Neural cell (in vitro differentiated cells): Measurements from ENCODE around the gene GDF11.
A peak's percentile ranks its signal among the peaks of the same experiment; 100 is the strongest.

Source experiments
- CTCF ChIP-seq: fragments of 450-650 bp; IDR thresholded peaks from 2 replicates; pipeline ENCODE4 v1.5.1; 2014; ENCODE audit warnings: antibody characterized with exemption, mild to moderate bottlenecking, moderate library complexity; ENCODE audit not compliant: poor library complexity, severe bottlenecking
- RAD21 ChIP-seq: fragments of 450-650 bp; conservative IDR thresholded peaks from 2 replicates; pipeline ENCODE4 v1.6.1; 2014; ENCODE audit warnings: antibody characterized with exemption, mild to moderate bottlenecking, moderate library complexity

GRCh38 chr12:55797068-55797467 is 54.1 kb downstream of the GDF11 start:
- TF ChIP-seq CTCF: peak; percentile 74
- TF ChIP-seq RAD21: peak; percentile 74
